Gastrocnemius medialis (tissue), 4 donors: Measurements from ENCODE around the gene FPR1. TPM values are rescaled to one million over a fixed set of nuclear protein-coding genes. Genes with fewer than 3 reads are reported as not detected.

Experiments
- ATAC-seq, 2 donors: fragments of 150-250 bp; one replicate each; pipeline ENCODE4 v1.9.1; 2016
- DNase-seq, 2 donors: peaks; one replicate each; pipeline ENCODE4 v3.0.0-alpha.2; 2019
- H3K27ac ChIP-seq, 4 donors: fragments of 200-600 bp; sonication (generic); 1 replicate in 1 of 4; 2 replicates in 3 of 4; pipeline ENCODE4 v1.5.1; 2016 to 2018; ENCODE audit warnings: mild to moderate bottlenecking in 2 of 4, moderate library complexity in 1 of 4
- H3K27me3 ChIP-seq, 3 donors: fragments of 200-600 bp; sonication (generic) in 2 of 3; 1 replicate in 1 of 3; 2 replicates in 2 of 3; pipeline versions ENCODE4 v1.5.1 to v1.6.0; 2016 to 2019; ENCODE audit warnings: mild to moderate bottlenecking in 1 of 3, moderate library complexity in 1 of 3
- H3K36me3 ChIP-seq, 2 donors: fragments of 200-600 bp; sonication (generic) in 1 of 2; one replicate each; pipeline ENCODE4 v1.5.1; 2017 to 2018
- H3K4me1 ChIP-seq, 2 donors: fragments of 200-600 bp; sonication (generic) in 1 of 2; one replicate each; pipeline ENCODE4 v1.5.1; 2016 to 2017; ENCODE audit warnings: mild to moderate bottlenecking in 2 of 2
- H3K4me3 ChIP-seq, 4 donors: fragments of 200-600 bp; sonication (generic) in 3 of 4; 1 replicate in 1 of 4; 2 replicates in 3 of 4; pipeline ENCODE4 v1.5.1; 2016 to 2019; ENCODE audit warnings: mild to moderate bottlenecking in 2 of 4
- H3K9me3 ChIP-seq, 3 donors: fragments of 200-600 bp; sonication (generic) in 2 of 3; 1 replicate in 1 of 3; 2 replicates in 2 of 3; pipeline ENCODE4 v1.5.1; 2016 to 2019
- CTCF ChIP-seq, 5 experiments: fragments of 450-650 bp in 3 of 5; fragments of 200-600 bp in 2 of 5; sonication (generic) in 2 of 5; IDR thresholded peaks in 4 of 5; conservative IDR thresholded peaks in 1 of 5; 1 replicate in 4 of 5; 2 replicates in 1 of 5; pipeline ENCODE4 v1.5.1; 2016 to 2019; ENCODE audit warnings: antibody characterized with exemption in 5 of 5, mild to moderate bottlenecking in 3 of 5, moderate library complexity in 3 of 5
- POLR2A ChIP-seq, 2 donors: fragments of 450-650 bp; IDR thresholded peaks; one replicate each; pipeline ENCODE4 v1.6.1; 2017; ENCODE audit warnings: antibody characterized with exemption in 2 of 2, mild to moderate bottlenecking in 2 of 2, moderate library complexity in 2 of 2
- in situ Hi-C, 4 donors: fragments of 200-750 bp; cut with MboI; loops; one replicate each; pipeline versions ENCODE4 v1.15.0 to v1.8.0; 2017; ENCODE audit warnings: low sequenced_read_pairs in 4 of 4
- intact Hi-C: fragments of 100-400 bp; cut with DNase I; formaldehyde crosslinking; loops from one replicate; pipeline ENCODE4 v1.15.1; 2023; ENCODE audit warnings: low total_unique reads
- total RNA-seq, 4 donors: library from RNA; depleted of rRNA; stranded (reverse); fragments of >200 nt; gene quantifications; one replicate each; pipeline versions ENCODE4 v1.1.0 to v1.2.3, GENCODE V29; 2016

The FPR1 gene
- total RNA-seq, 4 donors from 2014 or later, result 3.0 to 6.1 (median 6.0) TPM; not detected in 1

GRCh38 chr19:51716925-51717324 is 34.8 kb downstream of the FPR1 start:
- no peak overlapping the region for H3K4me3 ChIP-seq
- H3K4me1 ChIP-seq, result no peaks in the 10 kb centered on the region
- H3K27ac ChIP-seq, result no peak overlapping the region
- no peaks in the 10 kb centered on the region for H3K36me3 ChIP-seq
- H3K9me3 ChIP-seq, result no peaks in the 10 kb centered on the region
- TF ChIP-seq CTCF (IDR thresholded peaks at IDR 0.05 in 4 of 5, conservative IDR thresholded peaks at IDR 0.05 in 1 of 5), result no peak
- no peak for TF ChIP-seq POLR2A (IDR thresholded peaks at IDR 0.05)
- intact Hi-C loops, result no loop called here
- no peak for ATAC-seq
- in situ Hi-C loops, result no loop called here
- peaks cover 20 to 27% (median 25%) of the 10 kb centered on the region in 3 donors for H3K27me3 ChIP-seq
- no peak for DNase-seq

- Histone ChIP-seq H3K36me3 (no peaks in the 10 kb centered on the region), H3K27ac (no peak overlapping the region), H3K27me3 (peaks cover 12 to 25% (median 24%) of the 10 kb centered on the region in 3 donors), H3K9me3 (no peaks in the 10 kb centered on the region), H3K4me1 (no peaks in the 10 kb centered on the region), H3K4me3 (no peak overlapping the region)
- DNase-seq (no peak), ATAC-seq (no peak)
- in situ Hi-C loops (no loop called here), intact Hi-C loops (no loop called here)
- TF ChIP-seq POLR2A (IDR thresholded peaks at IDR 0.05) (no peak), CTCF (IDR thresholded peaks at IDR 0.05 in 4 of 5, conservative IDR thresholded peaks at IDR 0.05 in 1 of 5) (no peak)
Observed at GRCh38 chr19:51715850-51716249, 35.8 kb downstream of the FPR1 start.

GRCh38 chr19:51714848-51715247 is 36.8 kb downstream of the FPR1 start:
- in situ Hi-C loops, result no loop called here
- Histone ChIP-seq H3K36me3 (no peaks in the 10 kb centered on the region), H3K4me3 (no peak overlapping the region), H3K9me3 (no peaks in the 10 kb centered on the region), H3K4me1 (no peaks in the 10 kb centered on the region), H3K27ac (no peak overlapping the region), H3K27me3 (peaks cover 11 to 18% (median 16%) of the 10 kb centered on the region in 3 donors)
- no peak for TF ChIP-seq POLR2A (IDR thresholded peaks at IDR 0.05)
- TF ChIP-seq CTCF (IDR thresholded peaks at IDR 0.05 in 4 of 5, conservative IDR thresholded peaks at IDR 0.05 in 1 of 5), result no peak
- no peak for DNase-seq
- intact Hi-C loops, result no loop called here
- no peak for ATAC-seq

- ATAC-seq, result no peak
- Histone ChIP-seq H3K4me1 (no peaks in the 10 kb centered on the region), H3K9me3 (no peaks in the 10 kb centered on the region), H3K4me3 (no peak overlapping the region), H3K36me3 (no peaks in the 10 kb centered on the region), H3K27ac (no peak overlapping the region), H3K27me3 (peaks cover 3 to 6% (median 6%) of the 10 kb centered on the region in 3 donors)
- TF ChIP-seq CTCF (IDR thresholded peaks at IDR 0.05 in 4 of 5, conservative IDR thresholded peaks at IDR 0.05 in 1 of 5) (no peak), POLR2A (IDR thresholded peaks at IDR 0.05) (no peak)
- no peak for DNase-seq
- intact Hi-C loops (no loop called here), in situ Hi-C loops (no loop called here)
Observed at GRCh38 chr19:51713319-51714285, 38.1 kb downstream of the FPR1 start.
